B cell (primary cell): ENCODE measurements around the gene ANGPTL2. TPM values are rescaled to one million over a fixed set of nuclear protein-coding genes. Genes with fewer than 3 reads are reported as not detected.

ENCODE experiments used
- ATAC-seq: fragments of 200-7000 bp; cut with Tn5 transposase; one replicate; pipeline ENCODE4 v1.10.0; 2021; ENCODE audit warnings: low read depth, mild to moderate bottlenecking, moderate number of reproducible peaks, moderate library complexity
- CTCF ChIA-PET: fragments of 350-600 bp; sonication (Branson Sonifier 250); formaldehyde crosslinking; loops from one replicate; lab custom pipeline; 2021; ENCODE audit warnings: antibody characterized with exemption, inconsistent platforms; lab: Charles Lee
- POLR2A ChIA-PET: fragments of 350-600 bp; sonication (Branson Sonifier 250); formaldehyde crosslinking; loops from one replicate; lab custom pipeline; 2021; ENCODE audit warnings: antibody characterized with exemption; lab: Charles Lee
- DNase-seq: peaks from one replicate; pipeline ENCODE4 v3.0.0; 2013
- H2AFZ ChIP-seq: 2 replicates; pipeline ENCODE4 v1.6.1; 2012; ENCODE audit warnings: mild to moderate bottlenecking, low read depth, low read length; ENCODE audit not compliant: insufficient read depth, poor library complexity, severe bottlenecking
- H3K27ac ChIP-seq, 2 donors: 1 replicate in 1 of 2; 2 replicates in 1 of 2; pipeline ENCODE4 v1.5.1; 2012 to 2013; ENCODE audit warnings: low read length in 2 of 2, mild to moderate bottlenecking in 2 of 2, moderate library complexity in 1 of 2
- H3K27me3 ChIP-seq, 4 experiments: fragments of 200-600 bp in 1 of 4; sonication (generic) in 1 of 4; replicated peaks in 1 of 4; 1 replicate in 2 of 4; 2 replicates in 2 of 4; pipeline versions ENCODE4 v1.6.1 to v1.7.0; 2013 to 2016; ENCODE audit warnings: low read length in 3 of 4, mild to moderate bottlenecking in 2 of 4, mixed read lengths in 1 of 4, moderate library complexity in 1 of 4; ENCODE audit not compliant: insufficient read depth in 4 of 4, control insufficient read depth in 3 of 4; ENCODE audit errors: control extremely low read depth in 1 of 4
- H3K36me3 ChIP-seq, 2 experiments: replicated peaks in 1 of 2; 1 replicate in 1 of 2; 2 replicates in 1 of 2; pipeline versions ENCODE4 v1.6.1 to v1.7.1; 2013; ENCODE audit warnings: low read length in 1 of 2; ENCODE audit not compliant: insufficient read depth in 2 of 2, control insufficient read depth in 1 of 2; ENCODE audit errors: control extremely low read depth in 1 of 2, extremely low read depth in 1 of 2
- H3K4me1 ChIP-seq, 2 donors: fragments of 200-600 bp in 1 of 2; sonication (generic) in 1 of 2; 1 replicate in 1 of 2; 2 replicates in 1 of 2; pipeline versions ENCODE4 v1.5.1 to v1.6.1; 2013 to 2017; ENCODE audit warnings: low read length in 2 of 2; ENCODE audit not compliant: control insufficient read depth in 2 of 2, insufficient read depth in 2 of 2
- H3K4me2 ChIP-seq: replicated peaks from 2 replicates; pipeline ENCODE3; 2012; ENCODE audit warnings: mild to moderate bottlenecking, low read depth, low read length; ENCODE audit not compliant: poor library complexity, severe bottlenecking
- H3K4me3 ChIP-seq, 5 experiments: fragments of 200-600 bp in 1 of 5; sonication (generic) in 1 of 5; 1 replicate in 3 of 5; 2 replicates in 2 of 5; pipeline versions ENCODE4 v1.5.1 to v1.7.0; 2011 to 2016; ENCODE audit warnings: low read length in 4 of 5, mild to moderate bottlenecking in 4 of 5, low read depth in 2 of 5, control low read depth in 1 of 5, moderate library complexity in 1 of 5; ENCODE audit not compliant: insufficient read depth in 1 of 5; ENCODE audit errors: control extremely low read depth in 1 of 5, extremely low read depth in 1 of 5
- H3K79me2 ChIP-seq: fragments of 200-600 bp; sonication (generic); one replicate; pipeline ENCODE4 v1.6.0; 2016; ENCODE audit warnings: low read length; ENCODE audit not compliant: control insufficient read depth, insufficient read depth
- H3K9ac ChIP-seq: fragments of 200-600 bp; sonication (generic); 2 replicates; pipeline ENCODE4 v1.6.1; 2017; ENCODE audit warnings: mild to moderate bottlenecking, low read length, moderate library complexity
- H3K9me3 ChIP-seq, 3 donors: one replicate each; pipeline versions ENCODE4 v1.6.1 to v1.7.1; 2013; ENCODE audit warnings: low read length in 2 of 3; ENCODE audit not compliant: control insufficient read depth in 2 of 3, insufficient read depth in 1 of 3; ENCODE audit errors: control extremely low read depth in 1 of 3
- H4K20me1 ChIP-seq: 2 replicates; pipeline ENCODE4 v1.6.0; 2012; ENCODE audit warnings: mild to moderate bottlenecking, low read length; ENCODE audit not compliant: insufficient read depth, control insufficient read depth, poor library complexity, severe bottlenecking
- H3K27ac Mint-ChIP-seq: one replicate; pipeline ENCODE4 v1.8.0; 2021; ENCODE audit warnings: mixed read lengths
- H3K27me3 Mint-ChIP-seq: one replicate; pipeline ENCODE4 v1.8.0; 2021; ENCODE audit warnings: mixed read lengths
- H3K4me1 Mint-ChIP-seq: one replicate; pipeline ENCODE4 v1.8.0; 2021; ENCODE audit warnings: mixed read lengths
- H3K4me3 Mint-ChIP-seq: one replicate; pipeline ENCODE4 v1.8.0; 2021; ENCODE audit warnings: mixed read lengths
- H3K9me3 Mint-ChIP-seq: one replicate; pipeline ENCODE4 v1.8.0; 2022; ENCODE audit warnings: mixed read lengths; ENCODE audit not compliant: insufficient read depth
- EZH2 ChIP-seq: IDR thresholded peaks from 2 replicates; pipeline ENCODE4 v1.6.1; 2012; ENCODE audit warnings: borderline replicate concordance, low read depth, mild to moderate bottlenecking, moderate library complexity, low read length; ENCODE audit not compliant: insufficient read depth, poor library complexity, severe bottlenecking
- WGBS: methylation state at CpG from one replicate; pipeline ENCODE4 v1.1.5; 2013; ENCODE audit warnings: missing lambda C conversion rate; ENCODE audit not compliant: insufficient coverage; 5-methylcytosine and 5-hydroxymethylcytosine counted together
- intact Hi-C: fragments of 100-400 bp; cut with micrococcal nuclease; formaldehyde crosslinking; loops from one replicate; pipeline ENCODE4 v1.10.0; 2022
- polyA plus RNA-seq: library from polyadenylated mRNA; depleted of rRNA; stranded (reverse); fragments of >200 nt; gene quantifications from 2 replicates; pipeline ENCODE4 v1.2.3, GENCODE V29; 2012
- total RNA-seq, 2 donors: library from RNA; stranded (reverse); fragments of 120-200 nt in 1 of 2; gene quantifications; 1 replicate in 1 of 2; 2 replicates in 1 of 2; pipeline versions ENCODE4 v1.2.3 to v1.2.4, GENCODE V29; 2013 to 2022
- TF ChIP-seq, protein P1 (sequence below): fragments of 200-600 bp; IDR thresholded peaks from one replicate; pipeline ENCODE4 v1.8.0; 2022; ENCODE audit warnings: antibody characterized with exemption, mild to moderate bottlenecking

ANGPTL2 gene
- total and polyA plus RNA-seq, 2 donors (not counting 1 experiment from before 2014, with no cell fraction given) = not detected

DNA sequence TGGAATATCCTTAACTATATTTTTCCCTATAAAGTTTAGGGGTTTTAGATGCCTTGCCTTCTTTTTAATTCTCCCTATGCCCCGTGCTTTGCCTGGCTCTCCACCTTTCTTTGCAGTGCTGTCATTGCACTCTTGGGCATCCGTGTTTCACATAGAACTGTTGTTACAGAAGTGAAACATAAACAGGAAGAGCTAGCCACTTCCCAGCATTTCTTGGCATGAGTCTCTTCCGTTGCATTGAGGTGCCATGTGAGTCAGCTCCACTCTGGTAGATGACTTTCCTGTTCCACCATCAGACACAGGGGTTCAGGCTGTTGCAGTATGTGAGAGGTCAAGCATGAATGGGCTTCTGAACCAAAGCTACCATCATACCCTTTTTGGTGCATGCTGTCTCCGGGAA lies 73.4 kb downstream of the ANGPTL2 start:
- Mint-ChIP-seq H3K9me3 (no peaks in the 10 kb centered on the region), H3K27ac (no peak overlapping the region), H3K4me3 (no peak overlapping the region), H3K4me1 (peaks cover 17% of the 10 kb centered on the region), H3K27me3 (no peaks in the 10 kb centered on the region)
- ATAC-seq (no peak), DNase-seq (peak; percentile 12)
- POLR2A ChIA-PET = no interaction called here
- H3K27me3 ChIP-seq = no peaks in the 10 kb centered on the region
- H3K4me1 ChIP-seq = peaks cover 5 to 12% of the 10 kb centered on the region in 2 donors
- no peak overlapping the region for H3K4me3 ChIP-seq
- no peaks in the 10 kb centered on the region for H4K20me1 ChIP-seq
- H3K9ac ChIP-seq = no peak overlapping the region
- 0% methylated on average over 2 of the region's 4 CpGs for WGBS
- no peak overlapping the region for H3K27ac ChIP-seq
- H3K79me2 ChIP-seq = no peaks in the 10 kb centered on the region
- no peak for TF ChIP-seq EZH2
- TF ChIP-seq, protein P1, sequence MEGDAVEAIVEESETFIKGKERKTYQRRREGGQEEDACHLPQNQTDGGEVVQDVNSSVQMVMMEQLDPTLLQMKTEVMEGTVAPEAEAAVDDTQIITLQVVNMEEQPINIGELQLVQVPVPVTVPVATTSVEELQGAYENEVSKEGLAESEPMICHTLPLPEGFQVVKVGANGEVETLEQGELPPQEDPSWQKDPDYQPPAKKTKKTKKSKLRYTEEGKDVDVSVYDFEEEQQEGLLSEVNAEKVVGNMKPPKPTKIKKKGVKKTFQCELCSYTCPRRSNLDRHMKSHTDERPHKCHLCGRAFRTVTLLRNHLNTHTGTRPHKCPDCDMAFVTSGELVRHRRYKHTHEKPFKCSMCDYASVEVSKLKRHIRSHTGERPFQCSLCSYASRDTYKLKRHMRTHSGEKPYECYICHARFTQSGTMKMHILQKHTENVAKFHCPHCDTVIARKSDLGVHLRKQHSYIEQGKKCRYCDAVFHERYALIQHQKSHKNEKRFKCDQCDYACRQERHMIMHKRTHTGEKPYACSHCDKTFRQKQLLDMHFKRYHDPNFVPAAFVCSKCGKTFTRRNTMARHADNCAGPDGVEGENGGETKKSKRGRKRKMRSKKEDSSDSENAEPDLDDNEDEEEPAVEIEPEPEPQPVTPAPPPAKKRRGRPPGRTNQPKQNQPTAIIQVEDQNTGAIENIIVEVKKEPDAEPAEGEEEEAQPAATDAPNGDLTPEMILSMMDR = no peak
- no peaks in the 10 kb centered on the region for H3K9me3 ChIP-seq
- no peak overlapping the region for H3K4me2 ChIP-seq
- no peak overlapping the region for H2AFZ ChIP-seq
- intact Hi-C loops = no loop called here
- CTCF ChIA-PET = no interaction called here
- H3K36me3 ChIP-seq = peaks cover 0 to 7% of the 10 kb centered on the region in 2 experiments

DNA sequence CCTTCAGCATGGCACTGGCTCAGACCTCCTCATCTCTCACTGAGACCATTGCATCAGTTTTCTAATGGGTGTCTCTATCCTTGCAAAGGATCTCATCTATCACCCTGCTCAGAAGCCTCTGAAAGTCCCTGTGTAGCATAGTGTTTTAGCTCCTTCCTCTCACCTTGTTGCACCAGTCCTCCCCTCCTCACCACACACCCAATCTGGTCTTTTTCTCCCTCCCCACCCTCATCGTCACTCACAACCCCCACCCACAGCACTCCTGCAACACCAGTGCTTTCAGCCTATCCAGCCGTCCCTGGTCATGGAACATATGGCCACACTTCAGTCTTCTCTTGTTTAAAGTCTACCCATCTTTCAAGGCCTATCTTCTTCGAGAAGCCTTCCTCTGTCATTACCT lies 74.5 kb downstream of the ANGPTL2 start:
- ChIA-PET CTCF (no interaction called here), POLR2A (no interaction called here)
- no peak for ATAC-seq

More for the DNA sequence above, 74.5 kb downstream of the ANGPTL2 start:
- Mint-ChIP-seq H3K9me3 (no peaks in the 10 kb centered on the region), H3K4me3 (no peak overlapping the region), H3K27me3 (no peaks in the 10 kb centered on the region), H3K4me1 (peaks cover 17% of the 10 kb centered on the region), H3K27ac (no peak overlapping the region)
- Histone ChIP-seq H3K9me3 (no peaks in the 10 kb centered on the region), H3K4me3 (no peak overlapping the region), H3K4me1 (peaks cover 5 to 12% of the 10 kb centered on the region in 2 donors), H3K27ac (no peak overlapping the region), H3K79me2 (no peaks in the 10 kb centered on the region), H3K27me3 (no peaks in the 10 kb centered on the region), H3K4me2 (no peak overlapping the region), H2AFZ (no peak overlapping the region), H3K9ac (no peak overlapping the region), H3K36me3 (peaks cover 0 to 6% of the 10 kb centered on the region in 2 experiments), H4K20me1 (no peaks in the 10 kb centered on the region)
- no peak for DNase-seq
- intact Hi-C loops = no loop called here
- TF ChIP-seq, protein P1 = no peak
- TF ChIP-seq EZH2 = no peak
- WGBS = 90% methylated on average over 3 of the region's 3 CpGs
